Nephron progenitor cell (in vitro differentiated cells): ENCODE measurements around the gene DNAJB1.
A peak's percentile ranks its signal among the peaks of the same experiment; 100 is the strongest.

ENCODE experiments used
- DNase-seq: peaks from one replicate; pipeline ENCODE4 v3.0.0; 2021
- H3K27ac Mint-ChIP-seq: 2 replicates; pipeline ENCODE4 v1.8.0; 2021; ENCODE audit warnings: mild to moderate bottlenecking, moderate library complexity, mixed read lengths
- H3K27me3 Mint-ChIP-seq: 2 replicates; pipeline ENCODE4 v1.8.0; 2021; ENCODE audit warnings: mild to moderate bottlenecking, low read depth, mixed read lengths; ENCODE audit not compliant: poor library complexity
- H3K36me3 Mint-ChIP-seq: 2 replicates; pipeline ENCODE4 v1.8.0; 2021; ENCODE audit warnings: low read depth, mixed read lengths
- H3K4me1 Mint-ChIP-seq: 2 replicates; pipeline ENCODE4 v1.8.0; 2021; ENCODE audit warnings: mixed read lengths
- H3K4me3 Mint-ChIP-seq: 2 replicates; pipeline ENCODE4 v1.8.0; 2021; ENCODE audit warnings: mild to moderate bottlenecking, moderate library complexity, mixed read lengths
- H3K9me3 Mint-ChIP-seq: 2 replicates; pipeline ENCODE4 v1.8.0; 2021; ENCODE audit warnings: mild to moderate bottlenecking, moderate library complexity, mixed read lengths
- CTCF ChIP-seq: fragments of 200-600 bp; sonication (generic); IDR thresholded peaks from 2 replicates; pipeline ENCODE4 v1.5.0; 2021; ENCODE audit warnings: antibody characterized with exemption

The DNAJB1 gene

GRCh38 chr19:14536926-14537692 is 18.9 kb upstream of the DNAJB1 start:
- Mint-ChIP-seq H3K4me3 (peak overlapping the region; percentile 63), H3K4me1 (peaks cover 24% of the 10 kb centered on the region), H3K36me3 (peaks cover 23% of the 10 kb centered on the region), H3K27me3 (no peaks in the 10 kb centered on the region), H3K9me3 (no peaks in the 10 kb centered on the region), H3K27ac (no peak overlapping the region)
- peak; percentile 83 for DNase-seq
- no peak for TF ChIP-seq CTCF

- H3K27me3 Mint-ChIP-seq = no peaks in the 10 kb centered on the region
- TF ChIP-seq CTCF = no peak
- peaks cover 47% of the 10 kb centered on the region for H3K4me1 Mint-ChIP-seq
- H3K4me3 Mint-ChIP-seq = no peak overlapping the region
- peaks cover 12% of the 10 kb centered on the region for H3K36me3 Mint-ChIP-seq
- H3K9me3 Mint-ChIP-seq = no peaks in the 10 kb centered on the region
- peak overlapping the region; percentile 22 for H3K27ac Mint-ChIP-seq
- no peak for DNase-seq
Observed at GRCh38 chr19:14533450-14533849, 15.3 kb upstream of the DNAJB1 start.

- Mint-ChIP-seq H3K4me3 (peak overlapping the region; percentile 95), H3K9me3 (no peaks in the 10 kb centered on the region), H3K27ac (no peak overlapping the region), H3K4me1 (peaks cover 33% of the 10 kb centered on the region), H3K36me3 (peaks cover 12% of the 10 kb centered on the region), H3K27me3 (no peaks in the 10 kb centered on the region)
- no peak for DNase-seq
- TF ChIP-seq CTCF = no peak
Observed at GRCh38 chr19:14530506-14530905, 12.3 kb upstream of the DNAJB1 start.

GRCh38 chr19:14530005-14530348 is 11.8 kb upstream of the DNAJB1 start:
- peak overlapping the region; percentile 97 for H3K27ac Mint-ChIP-seq
- DNase-seq = peak; percentile 66

GRCh38 chr19:14529254-14530004 is 11.2 kb upstream of the DNAJB1 start, which contains the start of gene TECR:
Gene TECR (plus strand): TSS chr19:14529594. CDS start chr19:14529697, 103 bp downstream.
- Mint-ChIP-seq H3K9me3 (no peaks in the 10 kb centered on the region), H3K27me3 (no peaks in the 10 kb centered on the region)

More at GRCh38 chr19:14530005-14530348, 11.8 kb upstream of the DNAJB1 start:
- Mint-ChIP-seq H3K27me3 (no peaks in the 10 kb centered on the region), H3K9me3 (no peaks in the 10 kb centered on the region), H3K4me1 (peaks cover 35% of the 10 kb centered on the region), H3K36me3 (peaks cover 12% of the 10 kb centered on the region), H3K4me3 (peak overlapping the region; percentile 95)
- no peak for TF ChIP-seq CTCF

More at GRCh38 chr19:14529254-14530004, 11.2 kb upstream of the DNAJB1 start, which contains the start of gene TECR:
- peak within 1 kb of the TSS; percentile 95 for H3K4me3 Mint-ChIP-seq
- peak within 1 kb of the TSS; percentile 97 for H3K27ac Mint-ChIP-seq
- TF ChIP-seq CTCF = no peak
- peaks cover 35% of the 10 kb centered on the region for H3K4me1 Mint-ChIP-seq
- peak; percentile 100 for DNase-seq
- H3K36me3 Mint-ChIP-seq = peaks cover 12% of the 10 kb centered on the region
